ENCODE results near the gene PLXNC1.
A peak's percentile ranks its signal among the peaks of the same experiment; 100 is the strongest.

The PLXNC1 gene

DNA sequence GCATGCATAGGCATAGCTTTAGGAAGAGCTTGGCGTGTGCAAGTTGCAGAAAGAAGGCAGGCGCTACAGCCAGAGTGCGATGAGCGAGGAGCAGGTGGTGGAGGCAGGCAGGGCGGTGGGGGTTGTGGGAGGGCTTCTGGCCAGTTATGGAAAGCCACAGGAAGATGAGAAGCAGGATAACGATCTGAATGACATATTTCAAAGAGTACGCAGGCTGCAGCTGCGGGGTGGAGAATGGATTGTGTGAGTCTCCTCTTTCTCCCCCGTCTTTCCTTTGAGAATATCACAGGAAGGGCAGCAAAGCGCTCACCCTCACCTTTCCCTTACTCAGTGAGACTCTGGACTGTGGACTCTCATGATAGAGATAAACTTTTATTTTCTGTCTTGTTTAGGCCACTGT lies 48.7 kb upstream of the PLXNC1 start:
- Histone ChIP-seq H3K4me3 (ENCODE audit: low read depth, low read length) (no peak overlapping the region), H3K27ac (ENCODE audit: extremely low read depth, low read depth, low read length) (no peak overlapping the region), H3K9me3 (ENCODE audit: control insufficient read depth, insufficient read depth, low read depth, low read length) (no peaks in the 10 kb centered on the region), H3K4me1 (ENCODE audit: control insufficient read depth, insufficient read depth, low read length) (no peaks in the 10 kb centered on the region), H3K36me3 (ENCODE audit: control insufficient read depth in 2 of 2, insufficient read depth in 1 of 2, low read length in 2 of 2) (no peaks in the 10 kb centered on the region)
- POLR2A ChIA-PET, result interaction anchor here (1.4 kb wide), 1 partner anchor 530 kb away, joined by 4 read pairs; no protein-coding TSS in a partner anchor
- peak; percentile 44; the same call in 1 of the 2 replicates for TF ChIP-seq EGR2 (tag by site-specific recombination; IDR thresholded peaks at IDR 0.05; ENCODE audit: low read depth)
- no peak for TF ChIP-seq ZNF426 (tag by site-specific recombination; IDR thresholded peaks at IDR 0.05)
- TF ChIP-seq, protein P1, sequence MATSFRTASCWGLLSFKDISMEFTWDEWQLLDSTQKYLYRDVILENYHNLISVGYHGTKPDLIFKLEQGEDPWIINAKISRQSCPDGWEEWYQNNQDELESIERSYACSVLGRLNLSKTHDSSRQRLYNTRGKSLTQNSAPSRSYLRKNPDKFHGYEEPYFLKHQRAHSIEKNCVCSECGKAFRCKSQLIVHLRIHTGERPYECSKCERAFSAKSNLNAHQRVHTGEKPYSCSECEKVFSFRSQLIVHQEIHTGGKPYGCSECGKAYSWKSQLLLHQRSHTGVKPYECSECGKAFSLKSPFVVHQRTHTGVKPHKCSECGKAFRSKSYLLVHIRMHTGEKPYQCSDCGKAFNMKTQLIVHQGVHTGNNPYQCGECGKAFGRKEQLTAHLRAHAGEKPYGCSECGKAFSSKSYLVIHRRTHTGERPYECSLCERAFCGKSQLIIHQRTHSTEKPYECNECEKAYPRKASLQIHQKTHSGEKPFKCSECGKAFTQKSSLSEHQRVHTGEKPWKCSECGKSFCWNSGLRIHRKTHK (tag by site-specific recombination; IDR thresholded peaks at IDR 0.05), result no peak
- no peak for TF ChIP-seq ZNF169 (tag by site-specific recombination; IDR thresholded peaks at IDR 0.05)
- TF ChIP-seq HOXC10 (CRISPR knock-in tag; IDR thresholded peaks at IDR 0.05), result no peak
- CTCF ChIA-PET, result interaction anchor here (0.7 to 6.1 kb wide), 7 partner anchors 11 to 680 kb away, joined by 3 to 127 read pairs (median 53); no protein-coding TSS in a partner anchor

GRCh38 chr12:94100211-94100627 lies 48.2 kb upstream of the PLXNC1 start:
- ChIA-PET POLR2A (interaction anchor here (1.0 kb wide), 1 partner anchor 531 kb away, joined by 4 read pairs; no protein-coding TSS in a partner anchor), CTCF (interaction anchor here (0.9 to 6.1 kb wide), 22 partner anchors 9 to 1314 kb away, joined by 3 to 127 read pairs (median 6); no protein-coding TSS in a partner anchor)
- no peaks in the 10 kb centered on the region for H3K9me3 ChIP-seq (ENCODE audit: control insufficient read depth, insufficient read depth, low read depth, low read length)
- no peaks in the 10 kb centered on the region for H3K4me1 ChIP-seq (ENCODE audit: control insufficient read depth, insufficient read depth, low read length)
- H3K4me3 ChIP-seq (ENCODE audit: low read depth, low read length), result no peak overlapping the region
- H3K36me3 ChIP-seq (ENCODE audit: control insufficient read depth in 2 of 2, insufficient read depth in 1 of 2, low read length in 2 of 2), result no peaks in the 10 kb centered on the region
- H3K27ac ChIP-seq (ENCODE audit: extremely low read depth, low read depth, low read length), result no peak overlapping the region
- TF ChIP-seq ZNF76 (tag by site-specific recombination; IDR thresholded peaks at IDR 0.05; ENCODE audit: borderline replicate concordance, low read depth) (no peak), ZNF701 (tag by site-specific recombination; IDR thresholded peaks at IDR 0.05) (no peak), ELK4 (IDR thresholded peaks at IDR 0.05; ENCODE audit: borderline replicate concordance, low read depth, low read length) (no peak), ZNF571 (tag by site-specific recombination; IDR thresholded peaks at IDR 0.05) (no peak), ZFHX2 (tag by site-specific recombination; conservative IDR thresholded peaks at IDR 0.05) (0 out of 2 replicates have a peak, but pooled peaks have one; percentile 17)
- TF ChIP-seq, protein P1 (tag by site-specific recombination; IDR thresholded peaks at IDR 0.05), result peak; percentile 29; the same call in 1 of the 2 replicates

DNA sequence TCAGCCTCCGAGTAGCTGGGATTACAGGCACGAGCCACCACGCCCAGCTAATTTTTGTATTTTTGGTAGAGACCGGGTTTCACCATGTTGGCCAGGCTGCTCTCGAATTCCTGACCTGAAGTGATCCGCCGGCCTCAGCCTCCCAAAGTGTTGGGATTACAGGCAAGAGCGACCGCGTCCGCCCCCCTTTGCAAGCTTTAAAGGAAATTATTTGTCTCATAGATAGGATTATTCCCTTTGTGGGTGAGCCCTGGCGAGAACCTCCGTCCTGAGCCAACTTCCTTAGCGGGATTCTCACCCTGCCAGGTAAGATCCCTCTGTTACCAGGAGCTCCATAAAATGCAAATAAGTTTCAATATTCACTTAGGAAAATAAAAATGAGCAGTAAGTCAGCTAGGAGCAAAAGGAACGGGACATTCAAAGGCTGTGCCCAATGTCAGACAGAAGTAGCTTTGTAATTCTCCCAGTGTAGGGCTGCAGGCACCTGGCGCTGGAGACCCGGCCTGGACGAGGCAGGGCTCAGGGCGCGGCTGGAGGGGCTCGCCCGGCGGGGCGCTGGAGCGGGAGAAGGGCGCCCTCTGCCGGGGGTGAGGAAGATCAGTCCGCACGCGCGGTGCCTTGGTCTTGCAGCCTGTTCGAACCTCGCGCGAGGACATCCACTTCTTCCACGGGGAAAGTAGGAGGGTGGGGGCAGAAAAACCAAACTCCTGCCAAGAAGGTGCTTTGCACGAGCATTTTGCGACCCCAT lies 47.2 kb upstream of the PLXNC1 start:
- Histone ChIP-seq H3K27ac (ENCODE audit: extremely low read depth, low read depth, low read length) (no peak overlapping the region; the same call in 1 of the 2 replicates), H3K9me3 (ENCODE audit: control insufficient read depth, insufficient read depth, low read depth, low read length) (no peaks in the 10 kb centered on the region), H3K36me3 (ENCODE audit: control insufficient read depth in 2 of 2, insufficient read depth in 1 of 2, low read length in 2 of 2) (no peaks in the 10 kb centered on the region), H3K4me3 (ENCODE audit: low read depth, low read length) (peak overlapping the region; percentile 42), H3K4me1 (ENCODE audit: control insufficient read depth, insufficient read depth, low read length) (no peaks in the 10 kb centered on the region)
- ChIA-PET CTCF (interaction anchor here (0.5 to 6.1 kb wide), 86 partner anchors 7 to 1452 kb away, joined by 3 to 127 read pairs (median 4); no protein-coding TSS in a partner anchor), POLR2A (interaction anchor here (0.6 to 1.6 kb wide), 4 partner anchors 424 to 616 kb away, joined by 3 to 6 read pairs (median 4); partner anchors contain the start of gene CRADD)
- TF ChIP-seq ZBTB8A (tag by site-specific recombination; IDR thresholded peaks at IDR 0.05), result peak; percentile 86
- no peak for TF ChIP-seq ZNF623 (tag by site-specific recombination; IDR thresholded peaks at IDR 0.05)
- TF ChIP-seq ZNF174 (tag by site-specific recombination; IDR thresholded peaks at IDR 0.05), result no peak
- no peak; the same call in 1 of the 2 replicates for TF ChIP-seq PRDM1 (tag by site-specific recombination; IDR thresholded peaks at IDR 0.05)
- peak; percentile 87 for TF ChIP-seq ZSCAN30 (tag by site-specific recombination; IDR thresholded peaks at IDR 0.05)
- peak; percentile 28; the same call in 1 of the 2 replicates for TF ChIP-seq ZBTB48 (tag by site-specific recombination; IDR thresholded peaks at IDR 0.05)
- peak; percentile 96 for TF ChIP-seq ZBTB6 (tag by site-specific recombination; IDR thresholded peaks at IDR 0.05)
- TF ChIP-seq RBAK (tag by site-specific recombination; IDR thresholded peaks at IDR 0.05), result no peak
- peak; percentile 85 for TF ChIP-seq CTCF (tag by site-specific recombination; IDR thresholded peaks at IDR 0.05)
- no peak for TF ChIP-seq ZNF391 (tag by site-specific recombination; IDR thresholded peaks at IDR 0.05; ENCODE audit: borderline replicate concordance, low read depth)
- TF ChIP-seq ZNF10 (tag by site-specific recombination; IDR thresholded peaks at IDR 0.05), result no peak
- no peak for TF ChIP-seq ZNF830 (tag by site-specific recombination; IDR thresholded peaks at IDR 0.05; ENCODE audit: low read depth)
- TF ChIP-seq ZNF621 (tag by site-specific recombination; IDR thresholded peaks at IDR 0.05), result no peak

All from HEK293 (cell line).